Nephron (organoid): ENCODE data around the gene GLS2.

Experiments used
- H3K27ac Mint-ChIP-seq, 3 experiments: 2 replicates each; pipeline ENCODE4 v1.8.0; 2020; ENCODE audit warnings: mixed read lengths in 3 of 3, mild to moderate bottlenecking in 2 of 3, moderate library complexity in 1 of 3
- H3K27me3 Mint-ChIP-seq: 2 replicates; pipeline ENCODE4 v1.8.0; 2021; ENCODE audit warnings: low read depth, mild to moderate bottlenecking, moderate library complexity, mixed read lengths
- H3K36me3 Mint-ChIP-seq: 2 replicates; pipeline ENCODE4 v1.8.0; 2020; ENCODE audit warnings: low read depth, mixed read lengths
- H3K4me1 Mint-ChIP-seq: 2 replicates; pipeline ENCODE4 v1.8.0; 2020; ENCODE audit warnings: mixed read lengths
- H3K4me3 Mint-ChIP-seq, 3 experiments: 2 replicates each; pipeline ENCODE4 v1.8.0; 2020; ENCODE audit warnings: mild to moderate bottlenecking in 3 of 3, mixed read lengths in 3 of 3, moderate library complexity in 2 of 3
- H3K9me3 Mint-ChIP-seq: 2 replicates; pipeline ENCODE4 v1.8.0; 2020; ENCODE audit warnings: mixed read lengths
- CTCF ChIP-seq, 3 experiments: fragments of 200-600 bp; sonication (generic); IDR thresholded peaks; one replicate each; pipeline ENCODE4 v1.5.0; 2021; ENCODE audit warnings: antibody characterized with exemption in 3 of 3; ENCODE audit not compliant: unreplicated experiment in 3 of 3

Gene GLS2

GRCh38 chr12:56522411-56523193 is 34.6 kb upstream of the GLS2 start:
- Mint-ChIP-seq H3K27ac (peak overlapping the region; percentile 91 to 97 (median 94)), H3K9me3 (no peaks in the 10 kb centered on the region), H3K4me3 (peak overlapping the region; percentile 86 to 91 (median 88)), H3K4me1 (peaks cover 43% of the 10 kb centered on the region), H3K36me3 (no peaks in the 10 kb centered on the region), H3K27me3 (no peaks in the 10 kb centered on the region)
- TF ChIP-seq CTCF (IDR thresholded peaks at IDR 0.05; ENCODE audit: unreplicated experiment in 3 of 3), result no peak

- peak within 1 kb of the TSS; percentile 86 to 91 (median 88) for H3K4me3 Mint-ChIP-seq
- no peaks in the 10 kb centered on the region for H3K27me3 Mint-ChIP-seq
- H3K36me3 Mint-ChIP-seq, result no peaks in the 10 kb centered on the region
- peaks cover 36% of the 10 kb centered on the region for H3K4me1 Mint-ChIP-seq
- no peaks in the 10 kb centered on the region for H3K9me3 Mint-ChIP-seq
- H3K27ac Mint-ChIP-seq, result peak within 1 kb of the TSS; percentile 91 to 97 (median 94)
- no peak for TF ChIP-seq CTCF (IDR thresholded peaks at IDR 0.05; ENCODE audit: unreplicated experiment in 3 of 3)
Observed at GRCh38 chr12:56521590-56522371, 33.8 kb upstream of the GLS2 start, which contains the start of gene RBMS2. Gene RBMS2 (plus strand): TSS chr12:56521820. CDS start chr12:56522024, 204 bp downstream.

GRCh38 chr12:56521209-56521589 is 33.2 kb upstream of the GLS2 start:
- peaks cover 30% of the 10 kb centered on the region for H3K4me1 Mint-ChIP-seq
- peak overlapping the region; percentile 91 to 97 (median 94) for H3K27ac Mint-ChIP-seq
- H3K27me3 Mint-ChIP-seq, result no peaks in the 10 kb centered on the region
- H3K36me3 Mint-ChIP-seq, result no peaks in the 10 kb centered on the region
- TF ChIP-seq CTCF (IDR thresholded peaks at IDR 0.05; ENCODE audit: unreplicated experiment in 3 of 3), result no peak
- H3K9me3 Mint-ChIP-seq, result no peaks in the 10 kb centered on the region
- H3K4me3 Mint-ChIP-seq, result peak overlapping the region; percentile 86 to 91 (median 88)

- H3K27ac Mint-ChIP-seq, result peak overlapping the region; percentile 91 to 97 (median 91)
- no peaks in the 10 kb centered on the region for H3K9me3 Mint-ChIP-seq
- no peak for TF ChIP-seq CTCF (IDR thresholded peaks at IDR 0.05; ENCODE audit: unreplicated experiment in 3 of 3)
- peak overlapping the region; percentile 63 to 73 (median 73) for H3K4me3 Mint-ChIP-seq
- H3K36me3 Mint-ChIP-seq, result no peaks in the 10 kb centered on the region
- H3K27me3 Mint-ChIP-seq, result no peaks in the 10 kb centered on the region
- H3K4me1 Mint-ChIP-seq, result peaks cover 30% of the 10 kb centered on the region
Observed at GRCh38 chr12:56520506-56520905, 32.5 kb upstream of the GLS2 start.

GRCh38 chr12:56520048-56520447 is 32.1 kb upstream of the GLS2 start:
- H3K4me1 Mint-ChIP-seq, result peaks cover 30% of the 10 kb centered on the region
- H3K27ac Mint-ChIP-seq, result peak overlapping the region; percentile 91 to 97 (median 91)
- H3K27me3 Mint-ChIP-seq, result no peaks in the 10 kb centered on the region
- TF ChIP-seq CTCF (IDR thresholded peaks at IDR 0.05; ENCODE audit: unreplicated experiment in 3 of 3), result no peak
- H3K36me3 Mint-ChIP-seq, result no peaks in the 10 kb centered on the region
- no peaks in the 10 kb centered on the region for H3K9me3 Mint-ChIP-seq
- peak overlapping the region in 2 of 3 experiments; percentile 73 for H3K4me3 Mint-ChIP-seq
